OCI-M2 (cell line): ENCODE measurements around the gene NAV1.

Experiments used
- DNase-seq: peaks from one replicate; lab custom pipeline; 2025; ENCODE audit not compliant: unreplicated experiment; lab: John Stamatoyannopoulos, UW

Gene NAV1

GRCh38 chr1:201502511-201502857 is 36.4 kb upstream of the NAV1 start:
- DNase-seq = no peak

- DNase-seq = no peak
Observed at GRCh38 chr1:201503397-201504176, 35.3 kb upstream of the NAV1 start.

GRCh38 chr1:201504179-201504631 is 34.7 kb upstream of the NAV1 start:
- DNase-seq = no peak

GRCh38 chr1:201504799-201505502 is 34.0 kb upstream of the NAV1 start:
- DNase-seq = no peak

GRCh38 chr1:201505503-201505890 is 33.4 kb upstream of the NAV1 start:
- no peak for DNase-seq

- DNase-seq = no peak
Observed at GRCh38 chr1:201506092-201506491, 32.8 kb upstream of the NAV1 start.

GRCh38 chr1:201506557-201507359 is 32.2 kb upstream of the NAV1 start, which contains the start of gene CSRP1:
Gene CSRP1, minus strand, starts transcription at chr1:201507123. Its CDS starts 10,820 bp downstream, at chr1:201496303.
- no peak for DNase-seq

- no peak for DNase-seq
Observed at GRCh38 chr1:201507360-201507675, 31.6 kb upstream of the NAV1 start.

- no peak for DNase-seq
Observed at GRCh38 chr1:201508809-201509208, 30.1 kb upstream of the NAV1 start.

GRCh38 chr1:201509601-201510374 is 29.1 kb upstream of the NAV1 start:
- no peak for DNase-seq

GRCh38 chr1:201510734-201511133 is 28.2 kb upstream of the NAV1 start:
- DNase-seq = no peak

- DNase-seq = no peak
Observed at GRCh38 chr1:201511396-201511940, 27.5 kb upstream of the NAV1 start.

GRCh38 chr1:201511941-201512539 is 26.9 kb upstream of the NAV1 start:
- no peak for DNase-seq

GRCh38 chr1:201513498-201514243 is 25.3 kb upstream of the NAV1 start:
- DNase-seq = no peak

GRCh38 chr1:201514466-201514865 is 24.5 kb upstream of the NAV1 start:
- DNase-seq = no peak

GRCh38 chr1:201515062-201515750 is 23.7 kb upstream of the NAV1 start:
- DNase-seq = no peak

GRCh38 chr1:201515895-201516294 is 23.0 kb upstream of the NAV1 start:
- no peak for DNase-seq

GRCh38 chr1:201516511-201517127 is 22.3 kb upstream of the NAV1 start:
- no peak for DNase-seq

GRCh38 chr1:201517631-201518030 is 21.3 kb upstream of the NAV1 start:
- no peak for DNase-seq
